GM12878 (cell line): ENCODE data around the gene POSTN. TPM values are rescaled to one million over a fixed set of nuclear protein-coding genes. Genes with fewer than 3 reads are reported as not detected.

ENCODE experiments used
- ATAC-seq: fragments of 200-7000 bp; cut with Tn5 transposase; 3 replicates; pipeline ENCODE4 v1.9.1; 2020; ENCODE audit warnings: mild to moderate bottlenecking, moderate library complexity
- BruUV-seq: library from RNA; stranded (reverse); fragments of 400-500 nt; replicated peaks from 2 replicates; lab custom pipeline; 2021; lab: Mats Ljungman, UMichigan
- CTCF ChIA-PET: fragments of 300-600 bp; sonication (Branson Sonifier 250); formaldehyde crosslinking; extraction: SDS; loops from one replicate; lab custom pipeline; 2021; ENCODE audit warnings: inconsistent platforms; lab: Yijun Ruan, JAX
- POLR2A ChIA-PET: fragments of 350-600 bp; formaldehyde crosslinking; extraction: SDS; loops from one replicate; lab custom pipeline; 2021; ENCODE audit warnings: inconsistent platforms; lab: Charles Lee
- RAD21 ChIA-PET: fragments of 300-600 bp; sonication (Branson Sonifier 250); formaldehyde crosslinking; loops from one replicate; lab custom pipeline; 2023; ENCODE audit warnings: antibody characterized with exemption; ENCODE audit not compliant: unreplicated experiment; lab: Charles Lee
- SMC1A ChIA-PET: fragments of 300-600 bp; sonication (Branson Sonifier 250); formaldehyde crosslinking; loops from one replicate; lab custom pipeline; 2023; ENCODE audit not compliant: unreplicated experiment, uncharacterized antibody; lab: Charles Lee
- DNase-seq: peaks from one replicate; pipeline ENCODE4 v3.0.0-alpha.2; 2011; ENCODE audit warnings: low read depth, low spot score
- FAIRE-seq: peaks from 3 replicates; lab custom pipeline; 2011; peaks lifted over from hg19 to GRCh38; lab: Jason Lieb, UNC
- H2AFZ ChIP-seq: 2 replicates; pipeline ENCODE4 v1.6.0; 2011; ENCODE audit warnings: low read depth, low read length, control low read depth; ENCODE audit not compliant: control insufficient read depth
- H3K27ac ChIP-seq: 2 replicates; pipeline ENCODE4 v1.5.1; 2011; ENCODE audit warnings: control low read depth; ENCODE audit not compliant: control insufficient read depth, insufficient read depth
- H3K27me3 ChIP-seq, 2 experiments: replicated peaks in 1 of 2; 2 replicates each; pipeline versions ENCODE4 v1.6.0 to v1.6.1; 2011; ENCODE audit warnings: low read length in 1 of 2; ENCODE audit not compliant: control insufficient read depth in 2 of 2, insufficient read depth in 2 of 2
- H3K36me3 ChIP-seq, 2 experiments: 2 replicates each; pipeline ENCODE4 v1.5.1; 2011; ENCODE audit warnings: low read length in 1 of 2; ENCODE audit not compliant: control insufficient read depth in 2 of 2, insufficient read depth in 2 of 2
- H3K4me1 ChIP-seq: 2 replicates; pipeline ENCODE4 v1.6.1; 2011; ENCODE audit warnings: mild to moderate bottlenecking, low read length, moderate library complexity, mixed read lengths; ENCODE audit not compliant: control insufficient read depth, insufficient read depth
- H3K4me2 ChIP-seq: 2 replicates; pipeline ENCODE4 v1.6.0; 2011; ENCODE audit warnings: control low read depth; ENCODE audit not compliant: control insufficient read depth, insufficient read depth
- H3K4me3 ChIP-seq: fragments of 200-600 bp; sonication (generic); 2 replicates; pipeline ENCODE4 v1.5.1; 2016
- H3K79me2 ChIP-seq: 2 replicates; pipeline ENCODE4 v1.6.0; 2011; ENCODE audit warnings: low read length; ENCODE audit not compliant: control insufficient read depth, insufficient read depth
- H3K9ac ChIP-seq: 2 replicates; pipeline ENCODE4 v1.8.0; 2011; ENCODE audit warnings: low read length, control low read depth, mixed read lengths; ENCODE audit not compliant: control insufficient read depth, insufficient read depth
- H3K9me3 ChIP-seq: replicated peaks from 3 replicates; pipeline ENCODE4 v1.5.1; 2011; ENCODE audit warnings: mild to moderate bottlenecking, low read length; ENCODE audit not compliant: control insufficient read depth, insufficient read depth
- H4K20me1 ChIP-seq: 2 replicates; pipeline ENCODE4 v1.6.0; 2011; ENCODE audit not compliant: control insufficient read depth, insufficient read depth
- ASH2L ChIP-seq: fragments of 300-600, 200-600 bp; sonication (generic); IDR thresholded peaks from 2 replicates; pipeline ENCODE4 v1.6.1; 2017; ENCODE audit warnings: low read depth, mild to moderate bottlenecking, borderline replicate concordance
- ATF3 ChIP-seq: IDR thresholded peaks from 2 replicates; pipeline ENCODE4 v1.6.1; 2011; ENCODE audit warnings: low read depth, mild to moderate bottlenecking, low read length, moderate library complexity, borderline replicate concordance; ENCODE audit errors: extremely low read depth
- CBX5 ChIP-seq: sonication (generic); IDR thresholded peaks from 2 replicates; pipeline ENCODE4 v1.6.1; 2016; ENCODE audit warnings: low read depth, moderate library complexity, mild to moderate bottlenecking, inconsistent platforms
- E2F8 ChIP-seq: fragments of 450-650 bp; IDR thresholded peaks from 2 replicates; pipeline ENCODE4 v1.6.1; 2018; ENCODE audit warnings: mild to moderate bottlenecking, low read depth, moderate library complexity; ENCODE audit not compliant: partially characterized antibody
- HDGF ChIP-seq: fragments of 450-650 bp; IDR thresholded peaks from 2 replicates; pipeline ENCODE4 v1.6.1; 2016; ENCODE audit warnings: antibody characterized with exemption
- MXI1 ChIP-seq: fragments of 150-350 bp; IDR thresholded peaks from 2 replicates; pipeline ENCODE4 v1.6.1; 2011; ENCODE audit warnings: low read depth, mild to moderate bottlenecking, inconsistent platforms, low read length, improper control_type of control experiment
- SKIL ChIP-seq: fragments of 450-650 bp; IDR thresholded peaks from 2 replicates; pipeline ENCODE4 v1.6.1; 2017; ENCODE audit warnings: mild to moderate bottlenecking, low read depth, inconsistent platforms; ENCODE audit not compliant: poor library complexity, severe bottlenecking
- TBL1XR1 ChIP-seq: IDR thresholded peaks from 2 replicates; pipeline ENCODE4 v1.6.1; 2012; ENCODE audit warnings: low read depth, low read length, improper control_type of control experiment
- YY1 ChIP-seq: IDR thresholded peaks from 2 replicates; pipeline ENCODE4 v1.6.1; 2011; ENCODE audit warnings: low read depth, mild to moderate bottlenecking, low read length
- WGBS: methylation state at CpG from one replicate; pipeline ENCODE4 v1.1.6; 2016; ENCODE audit warnings: low lambda C conversion rate; ENCODE audit not compliant: insufficient replicate concordance, insufficient coverage; ENCODE audit errors: missing lambda C conversion rate; 5-methylcytosine and 5-hydroxymethylcytosine counted together
- in situ Hi-C: fragments of 300-500 bp; cut with MboI; formaldehyde crosslinking; loops from 9 replicates; pipeline ENCODE4 v1.14.3; 2018; ENCODE audit warnings: mixed read lengths
- intact Hi-C: fragments of 100-400 bp; cut with micrococcal nuclease; formaldehyde crosslinking; loops from one replicate; pipeline ENCODE4 v1.14.2; 2022; ENCODE audit not compliant: unreplicated experiment
- polyA plus RNA-seq, 11 experiments: library from polyadenylated mRNA; depleted of rRNA in 4 of 11; unstranded in 6 of 11; stranded (reverse) in 5 of 11; fragments of >200 nt; fragmentation: Nextera tagmentation in 4 of 11; fragmentation: Illumina TruSeq in 1 of 11; extraction: Ambion mirVana in 4 of 11; extraction: Trizol in 1 of 11; gene quantifications; 1 replicate in 1 of 11; 2 replicates in 10 of 11; pipeline versions ENCODE4 v1.2.1 to v1.2.3, GENCODE V29; 2011 to 2016; ENCODE audit warnings: inconsistent platforms in 2 of 11, missing spikeins in 2 of 11, low read depth in 1 of 11
- total RNA-seq, 4 experiments: library from RNA; depleted of rRNA in 3 of 4; stranded (reverse); fragments of >200 nt in 3 of 4; fragmentation: Illumina TruSeq in 1 of 4; extraction: Trizol in 1 of 4; gene quantifications; 2 replicates each; pipeline versions ENCODE4 v1.2.1 to v1.2.3, GENCODE V29; 2013 to 2021

Gene POSTN
- total and polyA plus RNA-seq, 10 of the 15 experiments (the other 5 are each of a cell fraction or from before 2014, with no cell fraction given), result 0.05 to 0.13 (median 0.08) TPM; not detected in 7

GRCh38 chr13:37636701-37637100 is 38.1 kb upstream of the POSTN start:
- RAD21 ChIA-PET, result no interaction called here
- no peak overlapping the region for H2AFZ ChIP-seq
- ATAC-seq, result no peak
- SMC1A ChIA-PET, result no interaction called here
- H3K4me2 ChIP-seq, result no peak overlapping the region
- in situ Hi-C loops, result no loop called here
- H3K4me1 ChIP-seq, result no peaks in the 10 kb centered on the region
- H3K27ac ChIP-seq, result no peak overlapping the region
- intact Hi-C loops, result no loop called here
- no peak for FAIRE-seq
- H3K79me2 ChIP-seq, result no peaks in the 10 kb centered on the region
- H3K9me3 ChIP-seq, result no peaks in the 10 kb centered on the region
- H3K27me3 ChIP-seq, result no peaks in the 10 kb centered on the region
- H3K36me3 ChIP-seq, result no peaks in the 10 kb centered on the region
- no TSS peak for BruUV-seq
- no peaks in the 10 kb centered on the region for H4K20me1 ChIP-seq
- POLR2A ChIA-PET, result no interaction called here
- 29% methylated on average over 8 of the region's 8 CpGs for WGBS
- DNase-seq, result no peak
- H3K4me3 ChIP-seq, result no peak overlapping the region
- no peak overlapping the region for H3K9ac ChIP-seq
- CTCF ChIA-PET, result no interaction called here
- TF ChIP-seq SKIL (no peak), CBX5 (no peak), TBL1XR1 (no peak), ASH2L (no peak), MXI1 (no peak), ATF3 (no peak), HDGF (no peak), YY1 (no peak), E2F8 (no peak)
